PFSK-1 (cell line): ENCODE data around the gene TNFAIP8L3.

ENCODE experiments used
- FOXP2 ChIP-seq: optimal IDR thresholded peaks from 2 replicates; pipeline ENCODE3; 2011; ENCODE audit warnings: borderline replicate concordance, control low read depth, inconsistent platforms; ENCODE audit not compliant: insufficient read depth; ENCODE audit errors: extremely low read length, extremely low read depth
- POLR2AphosphoS5 ChIP-seq: IDR thresholded peaks from 2 replicates; pipeline ENCODE4 v1.6.1; 2012; ENCODE audit warnings: low read depth, mild to moderate bottlenecking, control low read depth, low read length, moderate library complexity
- SIN3A ChIP-seq: IDR thresholded peaks from 2 replicates; pipeline ENCODE4 v1.6.1; 2012; ENCODE audit warnings: mild to moderate bottlenecking, low read length, moderate library complexity, borderline replicate concordance; ENCODE audit not compliant: insufficient read depth
- TAF1 ChIP-seq: IDR thresholded peaks from 2 replicates; pipeline ENCODE4 v1.6.1; 2012; ENCODE audit warnings: low read length, control low read depth, borderline replicate concordance; ENCODE audit not compliant: insufficient read depth
- TF ChIP-seq, protein P1 (sequence below), 2 experiments: IDR thresholded peaks; 2 replicates each; pipeline versions ENCODE4 v1.6.1 to v1.8.0; 2011 to 2012; ENCODE audit warnings: low read depth in 2 of 2, low read length in 2 of 2, control low read depth in 1 of 2, inconsistent platforms in 1 of 2, mild to moderate bottlenecking in 1 of 2, moderate library complexity in 1 of 2; ENCODE audit not compliant: insufficient read depth in 1 of 2

DNA sequence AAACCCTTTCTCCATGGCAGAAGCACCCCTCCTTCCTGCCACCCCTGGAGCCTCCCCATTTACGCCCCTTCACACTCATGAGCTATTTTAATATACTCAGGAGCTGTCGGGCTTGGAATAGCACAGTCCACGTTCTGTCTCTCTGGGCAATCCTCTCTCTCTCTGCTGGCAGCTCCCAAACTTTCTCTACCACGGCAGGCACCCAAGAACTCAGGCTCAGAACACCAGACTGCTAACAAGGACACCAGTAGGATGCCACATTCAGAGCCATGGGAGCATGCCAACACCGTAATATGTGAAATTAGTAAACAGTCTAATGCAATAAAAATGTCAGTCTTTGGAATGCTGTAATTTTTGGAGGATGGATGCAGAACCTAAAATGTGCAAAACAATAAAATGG lies 19.3 kb downstream of the TNFAIP8L3 start:
- TF ChIP-seq, protein P1, sequence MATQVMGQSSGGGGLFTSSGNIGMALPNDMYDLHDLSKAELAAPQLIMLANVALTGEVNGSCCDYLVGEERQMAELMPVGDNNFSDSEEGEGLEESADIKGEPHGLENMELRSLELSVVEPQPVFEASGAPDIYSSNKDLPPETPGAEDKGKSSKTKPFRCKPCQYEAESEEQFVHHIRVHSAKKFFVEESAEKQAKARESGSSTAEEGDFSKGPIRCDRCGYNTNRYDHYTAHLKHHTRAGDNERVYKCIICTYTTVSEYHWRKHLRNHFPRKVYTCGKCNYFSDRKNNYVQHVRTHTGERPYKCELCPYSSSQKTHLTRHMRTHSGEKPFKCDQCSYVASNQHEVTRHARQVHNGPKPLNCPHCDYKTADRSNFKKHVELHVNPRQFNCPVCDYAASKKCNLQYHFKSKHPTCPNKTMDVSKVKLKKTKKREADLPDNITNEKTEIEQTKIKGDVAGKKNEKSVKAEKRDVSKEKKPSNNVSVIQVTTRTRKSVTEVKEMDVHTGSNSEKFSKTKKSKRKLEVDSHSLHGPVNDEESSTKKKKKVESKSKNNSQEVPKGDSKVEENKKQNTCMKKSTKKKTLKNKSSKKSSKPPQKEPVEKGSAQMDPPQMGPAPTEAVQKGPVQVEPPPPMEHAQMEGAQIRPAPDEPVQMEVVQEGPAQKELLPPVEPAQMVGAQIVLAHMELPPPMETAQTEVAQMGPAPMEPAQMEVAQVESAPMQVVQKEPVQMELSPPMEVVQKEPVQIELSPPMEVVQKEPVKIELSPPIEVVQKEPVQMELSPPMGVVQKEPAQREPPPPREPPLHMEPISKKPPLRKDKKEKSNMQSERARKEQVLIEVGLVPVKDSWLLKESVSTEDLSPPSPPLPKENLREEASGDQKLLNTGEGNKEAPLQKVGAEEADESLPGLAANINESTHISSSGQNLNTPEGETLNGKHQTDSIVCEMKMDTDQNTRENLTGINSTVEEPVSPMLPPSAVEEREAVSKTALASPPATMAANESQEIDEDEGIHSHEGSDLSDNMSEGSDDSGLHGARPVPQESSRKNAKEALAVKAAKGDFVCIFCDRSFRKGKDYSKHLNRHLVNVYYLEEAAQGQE (IDR thresholded peaks at IDR 0.05; ENCODE audit: insufficient read depth in 1 of 2, low read depth in 2 of 2, low read length in 2 of 2): no peak
- no peak for TF ChIP-seq FOXP2
- no peak for TF ChIP-seq SIN3A
- no peak for TF ChIP-seq POLR2AphosphoS5
- no peak for TF ChIP-seq TAF1
